NCI-H446 treated with DMSO at 0.1 percent for 48 hours (cell line): ENCODE data around the gene TMEM179B.
A peak's percentile ranks its signal among the peaks of the same experiment; 100 is the strongest.
"Not testable (repeated sequence)": the region's sequence is repeated elsewhere in the genome, so short reads cannot be mapped to it uniquely, and the experiment has no call there.

ENCODE experiments used
- DNase-seq: peaks from one replicate; lab custom pipeline; 2025; lab: John Stamatoyannopoulos, UW

Gene TMEM179B

GRCh38 chr11:62787005-62787759 is at the start of gene TMEM179B:
Gene TMEM179B, plus strand, starts transcription at chr11:62787402. Its CDS starts 30 bp downstream, at chr11:62787432.
- DNase-seq: peak; percentile 95

- no peak for DNase-seq
These were observed 39.6 kb upstream of the TMEM179B start for GRCh38 chr11:62747475-62748160.

GRCh38 chr11:62749931-62750330 is 37.3 kb upstream of the TMEM179B start:
- not testable (repeated sequence) for DNase-seq

GRCh38 chr11:62752177-62752785 is 34.9 kb upstream of the TMEM179B start:
- DNase-seq: no peak

GRCh38 chr11:62752994-62753735 is 34.0 kb upstream of the TMEM179B start:
- DNase-seq: no peak

GRCh38 chr11:62753736-62754603 is 33.2 kb upstream of the TMEM179B start, which contains the start of gene ZBTB3:
Gene ZBTB3, minus strand, starts transcription at chr11:62754160. Its CDS starts 496 bp downstream, at chr11:62753664.
- DNase-seq: peak; percentile 99

- no peak for DNase-seq
These were observed 32.1 kb upstream of the TMEM179B start for GRCh38 chr11:62755086-62755615.

- DNase-seq: no peak
These were observed 29.1 kb upstream of the TMEM179B start for GRCh38 chr11:62757846-62758788.

GRCh38 chr11:62760867-62761227 is 26.4 kb upstream of the TMEM179B start:
- DNase-seq: not testable (repeated sequence)

GRCh38 chr11:62770778-62771143 is 16.4 kb upstream of the TMEM179B start:
- no peak for DNase-seq

- peak; percentile 96 for DNase-seq
These were observed 15.8 kb upstream of the TMEM179B start, which contains the start of gene TAF6L for GRCh38 chr11:62771144-62772021. Gene TAF6L, plus strand, starts transcription at chr11:62771396. Its CDS starts 4,388 bp downstream, at chr11:62775784.

GRCh38 chr11:62774407-62774806 is 12.8 kb upstream of the TMEM179B start:
- no peak for DNase-seq

- DNase-seq: no peak
These were observed 11.6 kb upstream of the TMEM179B start for GRCh38 chr11:62775646-62776045.

- no peak for DNase-seq
These were observed 9.8 kb upstream of the TMEM179B start for GRCh38 chr11:62777389-62777788.

- no peak for DNase-seq
These were observed 8.8 kb upstream of the TMEM179B start for GRCh38 chr11:62778441-62778840.

- no peak for DNase-seq
These were observed 4.4 kb upstream of the TMEM179B start for GRCh38 chr11:62782753-62783152.

GRCh38 chr11:62786318-62787004 is 741 bp upstream of the TMEM179B start:
- peak; percentile 47 for DNase-seq

- no peak for DNase-seq
These were observed 1.8 kb downstream of the TMEM179B start for GRCh38 chr11:62788991-62789390.
